Measurements from ENCODE around the gene TSGA10.
A peak's percentile ranks its signal among the peaks of the same experiment; 100 is the strongest.
"Not testable (repeated sequence)": the region's sequence is repeated elsewhere in the genome, so short reads cannot be mapped to it uniquely, and the experiment has no call there.

TSGA10 gene, protein sequence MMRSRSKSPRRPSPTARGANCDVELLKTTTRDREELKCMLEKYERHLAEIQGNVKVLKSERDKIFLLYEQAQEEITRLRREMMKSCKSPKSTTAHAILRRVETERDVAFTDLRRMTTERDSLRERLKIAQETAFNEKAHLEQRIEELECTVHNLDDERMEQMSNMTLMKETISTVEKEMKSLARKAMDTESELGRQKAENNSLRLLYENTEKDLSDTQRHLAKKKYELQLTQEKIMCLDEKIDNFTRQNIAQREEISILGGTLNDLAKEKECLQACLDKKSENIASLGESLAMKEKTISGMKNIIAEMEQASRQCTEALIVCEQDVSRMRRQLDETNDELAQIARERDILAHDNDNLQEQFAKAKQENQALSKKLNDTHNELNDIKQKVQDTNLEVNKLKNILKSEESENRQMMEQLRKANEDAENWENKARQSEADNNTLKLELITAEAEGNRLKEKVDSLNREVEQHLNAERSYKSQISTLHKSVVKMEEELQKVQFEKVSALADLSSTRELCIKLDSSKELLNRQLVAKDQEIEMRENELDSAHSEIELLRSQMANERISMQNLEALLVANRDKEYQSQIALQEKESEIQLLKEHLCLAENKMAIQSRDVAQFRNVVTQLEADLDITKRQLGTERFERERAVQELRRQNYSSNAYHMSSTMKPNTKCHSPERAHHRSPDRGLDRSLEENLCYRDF

DNA sequence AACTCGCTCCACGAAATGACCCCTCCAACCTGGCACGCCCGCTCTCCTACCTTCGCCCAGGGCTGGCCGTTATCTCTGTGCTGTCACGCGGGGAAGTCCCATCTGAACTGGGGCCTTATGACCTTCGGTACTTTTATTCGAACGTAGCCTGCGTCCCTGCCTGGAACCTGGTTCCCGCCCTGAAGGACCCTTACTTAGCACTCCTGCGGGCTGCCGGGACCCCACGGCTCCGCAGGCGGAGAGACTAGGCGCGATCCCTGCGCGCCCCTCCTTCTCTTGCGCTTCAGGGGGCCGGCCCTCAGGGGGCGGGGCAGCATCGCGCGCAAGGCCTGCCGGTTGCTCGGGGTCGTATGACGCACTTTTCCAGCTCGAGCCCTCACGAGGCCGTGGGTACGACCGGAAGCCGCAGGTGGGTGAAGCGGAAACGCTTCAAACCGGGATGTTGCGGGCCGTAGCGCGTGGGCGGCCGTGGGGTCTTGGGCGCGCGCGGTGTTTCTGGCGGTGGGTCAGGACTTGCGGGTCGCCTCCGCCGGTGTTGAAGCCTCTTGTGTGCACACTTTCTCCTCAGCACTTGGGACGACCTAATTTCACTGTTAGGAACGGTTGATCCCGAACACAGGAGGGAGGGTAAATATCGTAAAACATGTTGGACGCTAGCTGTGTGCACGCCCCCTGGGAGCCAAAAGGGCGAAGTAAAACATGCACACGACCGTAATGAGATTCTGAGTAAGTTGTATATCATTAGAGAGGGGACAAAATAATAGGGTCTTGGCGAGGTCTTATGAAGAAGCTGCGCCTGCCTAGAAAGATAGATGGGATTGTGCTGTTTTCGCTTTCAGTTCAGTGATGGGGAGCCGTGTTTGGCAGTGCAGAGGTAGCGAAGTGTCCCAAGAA is at the start of gene TSGA10, which contains the start of gene LIPT1:
TSGA10 (minus strand) TSS at position 300 of the 894 bp plus-strand sequence. CDS start 45,503 bp downstream, outside the sequence.
LIPT1 (plus strand) TSS at position 325 of the 894 bp plus-strand sequence. CDS start 6,991 bp downstream, outside the sequence.
- peak; percentile 93 for DNase-seq

DNA sequence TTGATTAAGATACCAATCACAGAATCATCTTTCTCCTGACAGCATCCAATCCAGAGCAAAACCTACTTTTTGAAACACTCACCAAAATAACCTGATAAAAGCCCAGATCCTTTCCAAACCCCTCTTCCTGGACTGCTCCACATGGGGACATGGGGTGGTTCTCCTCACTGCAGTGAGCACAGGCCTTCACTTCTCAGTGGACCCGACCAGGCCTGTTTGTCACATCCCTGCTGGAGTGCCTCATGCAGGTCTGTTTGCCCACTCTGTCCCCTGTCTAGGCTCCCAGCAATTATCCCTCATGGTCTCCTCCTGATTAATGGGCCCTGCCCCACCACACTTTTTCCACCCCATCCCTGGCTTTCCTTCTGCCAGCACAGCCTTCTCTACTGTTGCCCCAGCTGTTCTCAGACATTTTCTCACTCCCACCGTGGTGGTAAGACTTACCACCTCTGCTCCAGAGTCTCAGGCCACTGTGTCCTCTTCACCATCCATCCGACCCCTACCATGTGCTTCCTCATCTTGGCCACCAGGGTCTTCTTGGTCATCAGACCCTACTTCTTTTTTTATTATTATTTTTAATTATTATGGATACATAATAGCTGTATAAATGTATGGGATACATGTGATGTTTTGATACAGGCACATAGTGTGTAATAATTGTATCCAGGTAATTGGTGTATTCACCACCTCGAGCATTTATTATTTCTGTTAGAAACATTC is 47.4 kb upstream of the TSGA10 start:
- no peak for DNase-seq

DNA sequence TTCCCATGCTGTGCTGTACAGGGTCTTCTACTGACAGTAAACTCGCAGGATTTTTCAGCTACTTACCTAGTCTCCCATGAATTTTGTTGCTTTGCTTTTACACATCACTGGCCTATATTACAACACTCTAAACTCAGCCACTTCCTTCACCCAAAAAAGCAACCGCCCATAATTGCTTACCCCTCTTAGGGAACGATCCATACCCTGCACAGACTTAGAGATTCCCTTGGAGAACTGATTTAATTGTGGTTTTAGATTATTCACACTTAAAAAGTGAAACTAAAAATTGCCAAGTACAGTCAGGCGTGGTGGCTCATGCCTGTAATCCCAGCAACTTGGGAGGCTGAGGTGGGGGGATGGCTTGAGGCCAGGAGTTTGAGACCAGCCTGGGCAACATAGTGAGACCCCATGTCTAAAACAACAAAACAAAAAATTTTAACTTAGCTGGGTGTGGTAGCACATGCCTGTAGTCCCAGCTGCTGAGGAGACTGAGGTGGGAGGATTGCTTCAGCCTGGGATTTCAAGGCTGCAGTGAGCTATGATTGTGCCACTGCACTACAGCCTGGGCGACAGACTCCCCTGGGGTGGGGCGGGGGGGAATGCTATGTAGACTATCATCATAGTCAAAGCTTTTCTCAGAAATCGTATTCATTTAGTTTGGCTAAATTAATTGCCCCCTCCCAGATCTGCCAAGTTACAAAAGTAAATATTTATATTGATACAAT is 45.5 kb upstream of the TSGA10 start:
- DNase-seq, result no peak

DNA sequence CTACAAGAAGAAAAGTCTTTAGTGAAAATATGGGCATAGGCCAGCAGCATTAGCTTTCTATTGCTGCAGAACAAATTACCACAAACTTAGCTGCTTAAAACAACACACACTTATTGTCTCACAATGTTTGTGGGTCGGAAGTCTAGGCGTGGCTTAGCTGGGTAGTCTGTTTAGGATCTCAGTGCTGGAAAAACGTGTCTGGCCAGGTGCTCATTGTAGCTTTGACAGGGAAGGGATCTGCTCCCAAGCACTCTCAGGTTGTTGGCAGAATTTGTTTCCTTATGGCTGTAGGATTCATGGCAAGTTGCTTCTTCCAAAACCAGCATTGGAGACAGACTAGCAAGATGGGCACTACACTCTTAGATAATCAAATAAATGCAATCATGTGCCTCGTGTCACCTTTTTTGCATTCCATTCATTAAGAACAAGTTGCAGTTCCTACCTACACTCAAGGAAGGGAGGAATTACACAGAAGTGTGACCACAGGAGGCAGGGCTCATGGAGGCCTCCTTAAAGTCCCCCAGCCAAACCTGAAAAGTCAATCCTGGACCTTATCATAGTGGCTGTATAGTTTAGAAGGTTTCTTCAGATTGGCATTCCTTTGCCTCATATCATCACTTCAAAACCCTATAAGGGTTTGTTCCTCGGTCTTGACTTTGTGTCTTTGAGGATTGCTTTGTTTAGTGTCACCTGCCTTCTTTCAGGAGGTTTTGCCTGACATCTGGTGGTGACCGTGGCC is 43.5 kb upstream of the TSGA10 start:
- DNase-seq, result no peak

DNA sequence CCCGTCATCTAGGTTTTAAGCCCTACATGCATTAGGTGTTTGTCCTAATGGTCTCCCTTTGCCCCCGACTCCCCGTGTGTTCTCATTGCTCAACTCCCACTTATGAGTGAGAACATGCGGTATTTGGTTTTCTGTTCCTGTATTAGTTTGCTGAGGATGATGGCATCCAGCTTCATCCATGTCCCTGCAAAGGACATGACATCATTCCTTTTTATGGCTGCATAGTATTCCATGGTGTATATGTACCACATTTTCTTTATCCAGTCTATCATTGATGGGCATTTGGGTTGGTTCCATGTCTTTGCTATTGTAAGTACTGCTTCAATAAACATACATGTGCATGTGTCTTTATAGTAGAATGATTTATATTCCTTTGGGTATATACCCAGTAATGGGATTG is 37.6 kb upstream of the TSGA10 start:
- DNase-seq, result not testable (repeated sequence)

DNA sequence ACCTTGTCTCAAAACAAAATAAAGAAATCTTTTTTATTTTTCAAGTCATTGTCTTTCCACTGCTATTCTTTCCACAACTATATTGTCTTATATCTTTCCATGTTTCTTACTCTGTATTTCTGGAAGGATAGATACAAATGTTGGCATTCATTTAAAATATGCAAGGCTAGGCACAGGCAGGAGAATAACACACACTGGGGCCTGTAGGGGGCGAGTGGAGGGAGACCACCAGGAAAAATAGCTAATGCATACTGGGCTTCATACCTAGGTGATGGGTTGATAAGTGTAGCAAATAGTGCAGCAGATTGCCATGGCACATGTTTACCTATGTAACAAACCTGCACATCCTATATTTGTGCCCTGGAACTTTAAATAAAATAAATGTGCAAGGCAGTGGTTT is 35.8 kb upstream of the TSGA10 start:
- DNase-seq, result no peak

DNA sequence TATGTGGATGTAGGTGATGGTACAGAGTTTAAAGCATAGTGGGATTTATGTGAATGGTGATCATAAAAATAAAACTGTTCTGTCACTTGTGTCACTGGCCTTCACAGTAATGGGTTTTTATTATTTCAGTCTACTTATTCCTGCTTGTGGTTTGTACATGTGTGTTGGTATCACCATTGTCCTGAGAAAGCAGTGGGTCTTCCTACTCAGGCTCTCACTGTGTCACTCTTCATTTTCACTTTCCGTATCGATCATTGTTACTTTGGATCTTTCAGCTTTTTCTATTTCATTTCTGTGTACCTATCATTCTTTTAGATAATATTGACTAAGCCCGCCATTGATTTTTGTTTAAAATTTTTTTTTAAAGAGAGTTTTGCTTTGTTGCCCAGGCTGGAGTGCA is 33.6 kb upstream of the TSGA10 start:
- no peak for DNase-seq

DNA sequence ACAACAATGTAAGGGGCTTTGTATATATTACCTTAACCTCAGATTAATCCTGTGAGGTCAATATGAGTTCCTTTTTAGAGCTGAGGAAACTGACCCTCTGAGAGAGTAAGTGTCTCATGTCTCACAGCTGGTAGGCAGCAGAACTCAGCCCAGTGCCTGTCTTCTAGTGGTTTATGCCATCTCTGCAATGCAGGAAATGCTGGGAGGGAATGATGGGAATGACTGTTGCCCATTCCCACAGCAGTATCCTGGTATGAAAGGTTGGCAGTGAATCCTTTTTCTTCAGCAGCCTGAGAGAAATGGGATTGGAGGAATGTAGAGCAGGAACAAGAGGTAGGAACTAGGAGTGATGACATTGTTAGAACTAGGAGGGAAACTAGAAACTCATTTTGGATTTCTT is 32.3 kb upstream of the TSGA10 start:
- no peak for DNase-seq

DNA sequence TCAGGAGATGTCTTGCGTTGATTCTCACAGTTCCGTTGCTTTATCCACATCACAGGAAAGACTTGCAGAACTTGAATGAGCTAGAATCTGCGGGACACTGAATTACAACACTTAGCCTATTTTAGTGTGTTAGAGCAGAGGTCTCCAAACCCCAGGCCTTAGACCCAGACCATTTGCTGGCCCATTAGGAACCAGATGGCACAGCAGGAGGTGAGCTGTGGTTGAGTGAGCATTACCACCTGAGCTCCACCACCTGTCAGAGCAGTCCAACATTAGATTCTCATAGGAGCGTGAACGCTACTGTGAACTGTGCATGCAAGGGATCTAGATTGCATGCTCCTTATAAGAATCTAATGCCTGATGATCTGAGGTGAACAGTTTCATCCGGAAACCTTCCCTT is 30.1 kb upstream of the TSGA10 start:
- no peak for DNase-seq

DNA sequence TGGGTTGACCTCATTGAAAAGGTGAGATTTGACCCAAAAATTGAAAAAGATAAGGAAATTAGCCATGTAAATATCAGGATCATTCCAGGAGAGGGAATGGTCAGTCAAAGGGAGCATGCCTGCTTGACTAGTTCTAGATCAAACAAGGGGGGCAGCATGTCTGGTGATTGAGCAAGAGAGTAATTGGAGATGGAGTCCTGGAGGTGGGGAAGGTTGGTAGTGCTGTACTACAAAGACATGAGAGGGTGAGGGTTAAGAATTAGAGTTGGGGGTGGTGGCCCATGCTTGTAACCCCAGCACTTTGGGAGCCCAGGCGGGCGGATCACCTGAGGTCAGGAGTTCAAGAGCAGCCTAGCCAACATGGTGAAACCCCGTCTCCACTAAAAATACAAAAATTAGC is 28.3 kb upstream of the TSGA10 start:
- DNase-seq, result no peak

DNA sequence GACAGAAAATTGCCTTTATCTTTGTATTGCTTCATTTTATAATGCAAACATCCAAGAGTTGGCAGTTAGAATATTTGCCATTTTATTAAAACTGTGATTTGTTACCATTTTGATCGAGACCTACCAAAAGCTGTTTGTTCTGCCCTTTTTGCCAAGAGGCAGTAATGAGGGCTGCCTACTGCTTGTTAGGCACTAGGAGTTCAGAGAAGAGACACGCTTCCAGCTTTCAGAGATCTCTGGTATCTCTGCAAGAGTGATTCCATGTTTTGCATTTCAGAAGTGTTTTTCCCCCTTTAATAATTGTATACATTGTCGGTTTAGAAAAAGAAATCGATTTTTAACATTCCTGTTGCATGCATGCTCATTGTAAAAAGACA is 26.9 kb upstream of the TSGA10 start:
- DNase-seq, result no peak

DNA sequence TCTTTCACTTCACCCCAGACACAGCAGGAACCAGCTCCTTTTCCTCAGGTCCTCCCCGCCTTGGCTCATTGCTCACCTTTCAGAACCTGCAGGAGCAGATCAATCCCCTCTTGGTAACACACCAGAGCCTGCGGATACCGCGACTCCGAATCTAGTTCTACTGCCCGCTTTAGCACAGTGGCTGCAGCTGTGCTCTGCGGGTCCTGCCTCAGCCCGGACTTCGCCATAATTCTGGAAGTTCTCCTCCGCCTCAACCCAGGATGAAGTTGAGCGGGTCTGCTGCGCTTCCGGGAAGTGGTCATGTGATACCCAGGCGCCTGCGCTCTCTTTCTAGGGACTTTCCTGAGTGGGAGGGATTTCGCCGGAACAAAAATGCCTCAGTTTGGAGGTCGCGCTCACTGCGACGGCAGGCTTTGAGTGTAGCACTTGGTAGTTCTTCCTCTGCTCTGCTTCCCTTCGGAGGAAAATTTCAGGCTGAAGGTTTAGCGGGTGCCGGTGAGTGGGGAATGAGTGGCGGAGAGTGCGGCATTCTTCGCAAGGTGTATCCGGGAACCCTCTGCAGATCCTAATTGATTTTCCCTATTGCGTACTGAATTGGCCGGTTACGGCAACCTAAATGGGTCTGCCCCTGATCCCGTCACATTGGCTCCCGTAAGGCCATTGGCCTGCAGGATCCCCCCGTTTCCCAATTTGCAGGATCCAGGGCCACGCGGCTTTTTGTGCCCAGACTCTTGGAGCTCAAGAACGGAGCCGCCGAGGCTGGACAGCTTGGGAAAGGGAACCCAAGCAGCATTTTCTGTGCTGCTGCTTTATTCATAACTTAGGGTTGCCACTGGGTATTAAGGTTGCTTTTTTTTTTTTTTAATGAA is 26.2 kb upstream of the TSGA10 start, which contains the start of the genes MITD1 and MRPL30:
MITD1 (minus strand) TSS at position 304 of the 869 bp plus-strand sequence; CDS start at position 227, 77 bp downstream.
MRPL30 (plus strand) TSS at position 430 of the 869 bp plus-strand sequence. CDS start 5,020 bp downstream, outside the sequence.
- peak; percentile 90 for DNase-seq

DNA sequence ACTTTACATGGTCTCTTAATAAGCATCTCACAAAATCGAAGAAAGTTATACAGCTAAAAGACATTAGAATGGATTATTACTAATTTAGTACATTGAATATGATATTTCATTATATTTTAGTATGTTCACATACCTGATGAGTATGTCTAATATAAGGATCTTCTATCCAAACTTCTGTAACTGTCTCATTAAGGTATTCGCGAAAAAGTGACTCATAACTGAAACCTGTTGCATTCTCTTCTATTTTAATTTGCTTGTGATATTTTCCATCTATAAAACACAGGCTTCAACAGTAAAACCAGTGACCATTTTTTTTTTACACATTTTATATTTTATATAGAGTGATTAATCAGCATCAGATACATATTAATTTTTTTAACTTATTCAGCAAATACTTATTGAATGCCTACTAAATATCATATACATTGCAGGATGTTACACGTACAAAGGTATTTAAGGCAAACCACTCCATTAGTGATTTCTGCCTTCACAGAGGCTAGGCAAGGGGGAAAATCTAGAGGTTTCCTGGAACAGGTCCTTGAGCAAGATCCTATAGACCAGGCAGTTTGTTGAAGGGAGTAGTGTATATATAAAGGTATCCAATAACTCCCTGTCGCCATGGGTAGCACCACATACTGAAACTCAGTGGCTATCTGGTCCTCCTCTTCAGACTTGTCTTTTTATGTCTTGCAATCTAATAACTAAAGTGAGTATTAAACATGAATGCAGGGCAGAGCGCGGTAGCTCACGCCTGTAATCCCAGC is 16.8 kb upstream of the TSGA10 start:
- no peak for DNase-seq

DNA sequence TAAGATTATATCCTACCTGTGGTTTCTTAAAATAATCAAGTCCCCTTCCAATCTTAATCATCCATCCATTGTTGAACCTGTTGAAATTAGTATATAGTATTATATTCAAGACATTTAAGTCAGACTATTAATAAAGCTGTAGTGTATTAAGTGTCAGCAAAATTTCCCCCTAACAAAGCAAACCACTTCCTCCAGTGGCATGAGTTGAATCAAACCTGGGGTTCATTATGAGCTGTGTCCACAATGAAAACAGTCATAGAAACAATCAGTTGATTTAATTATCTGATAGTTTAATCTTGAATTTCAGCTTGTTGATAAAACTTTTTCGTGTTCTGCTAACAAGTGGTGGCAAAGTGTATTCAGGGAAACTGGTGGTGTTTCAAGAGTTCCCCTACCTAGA is 14.8 kb upstream of the TSGA10 start:
- DNase-seq, result no peak

DNA sequence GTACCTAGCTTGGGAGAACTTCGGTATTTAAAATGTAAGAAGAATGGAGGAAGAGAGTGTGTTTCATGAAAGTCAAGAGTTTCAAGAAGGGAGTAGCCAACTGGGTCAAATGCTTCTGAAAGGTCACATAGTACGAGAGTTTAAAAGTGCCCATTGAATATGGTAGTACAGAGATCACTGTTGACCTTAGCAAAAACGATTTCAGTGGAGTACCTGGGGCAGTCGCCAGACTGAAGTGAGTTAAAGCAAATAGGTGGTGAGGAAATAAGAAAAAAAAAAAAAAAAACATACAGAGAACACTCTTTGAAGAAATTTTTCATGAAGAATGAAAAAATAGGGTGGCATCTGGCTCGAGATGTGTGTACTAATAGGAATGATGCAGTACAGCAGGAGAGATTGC is 11.5 kb upstream of the TSGA10 start:
- no peak for DNase-seq

DNA sequence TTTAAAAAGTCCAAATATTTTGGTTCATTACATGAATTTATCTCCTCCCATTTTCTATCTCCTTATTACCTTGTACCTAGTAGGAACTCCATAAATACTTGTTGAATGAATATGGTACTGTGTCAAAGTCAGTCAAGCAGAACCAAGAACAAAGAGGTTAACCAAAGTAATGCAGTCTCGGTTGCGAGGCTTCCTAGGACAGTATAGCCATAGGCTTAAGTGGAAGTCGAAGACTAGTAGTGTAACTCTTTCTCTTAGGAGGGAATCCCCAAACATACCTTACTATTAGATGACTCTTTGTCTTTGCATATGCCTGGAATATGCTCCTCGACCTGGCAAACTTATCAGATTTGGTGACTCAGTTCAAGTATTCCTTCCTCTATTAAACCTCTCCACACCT is 4.9 kb upstream of the TSGA10 start:
- no peak for DNase-seq

DNA sequence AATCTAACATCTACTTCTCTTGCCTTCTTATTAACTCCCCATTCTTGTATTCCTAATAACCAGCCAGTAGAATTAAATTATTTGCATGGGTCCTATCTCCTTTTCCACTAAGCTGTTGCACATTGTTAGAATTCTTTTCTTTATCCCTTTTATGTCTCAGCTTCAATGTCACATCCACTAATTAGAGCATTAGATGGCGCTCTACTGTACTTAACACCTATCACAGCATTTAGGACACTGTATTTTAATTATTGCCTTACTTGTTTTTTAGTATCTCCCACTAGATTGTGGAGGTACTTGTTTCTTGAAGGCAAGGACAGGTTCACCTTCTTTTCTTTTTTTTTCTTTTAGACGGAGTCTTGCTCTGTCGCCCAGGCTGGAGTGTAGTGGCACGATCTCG is 3.9 kb upstream of the TSGA10 start:
- DNase-seq, result no peak

DNA sequence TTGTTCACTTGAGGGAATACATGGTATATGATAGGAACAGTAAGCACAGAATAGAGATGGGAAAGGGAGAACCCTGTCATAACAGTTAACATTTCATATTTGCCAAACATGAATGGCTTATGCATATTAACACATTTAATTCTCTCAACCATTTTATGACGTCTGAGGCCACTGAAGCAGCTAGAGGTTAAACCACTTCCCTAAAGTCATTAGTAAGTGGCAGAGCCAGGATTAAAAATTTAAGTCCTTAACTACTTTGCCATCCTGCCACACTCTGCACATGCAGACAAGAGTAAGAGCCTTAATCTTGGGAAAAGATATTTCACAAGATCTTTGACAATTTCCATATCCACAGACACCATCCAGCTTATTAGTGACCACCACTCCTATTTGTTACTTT is 2.1 kb upstream of the TSGA10 start:
- no peak for DNase-seq
